GM12878 (cell line): ENCODE data around the gene LRRC75A. TPM values are rescaled to one million over a fixed set of nuclear protein-coding genes. Genes with fewer than 3 reads are reported as not detected.

Source experiments
- ATF3 ChIP-seq: IDR thresholded peaks from 2 replicates; pipeline ENCODE4 v1.6.1; 2011; ENCODE audit warnings: low read depth, mild to moderate bottlenecking, low read length, moderate library complexity, borderline replicate concordance; ENCODE audit errors: extremely low read depth
- BCL3 ChIP-seq: IDR thresholded peaks from 2 replicates; pipeline ENCODE4 v1.6.1; 2011; ENCODE audit warnings: borderline replicate concordance, low read depth, mild to moderate bottlenecking, moderate library complexity, low read length; ENCODE audit not compliant: insufficient read depth, poor library complexity, severe bottlenecking
- E2F4 ChIP-seq: IDR thresholded peaks from 2 replicates; pipeline ENCODE4 v1.6.1; 2012; ENCODE audit warnings: low read depth, low read length, improper control_type of control experiment
- E2F8 ChIP-seq: fragments of 450-650 bp; IDR thresholded peaks from 2 replicates; pipeline ENCODE4 v1.6.1; 2018; ENCODE audit warnings: mild to moderate bottlenecking, low read depth, moderate library complexity; ENCODE audit not compliant: partially characterized antibody
- EZH2 ChIP-seq: IDR thresholded peaks from 2 replicates; pipeline ENCODE4 v1.6.1; 2012; ENCODE audit warnings: low read depth, mild to moderate bottlenecking, control low read depth, inconsistent platforms, low read length, borderline replicate concordance; ENCODE audit not compliant: control insufficient read depth
- HCFC1 ChIP-seq: fragments of 150-350 bp; IDR thresholded peaks from 2 replicates; pipeline ENCODE4 v1.6.1; 2014; ENCODE audit warnings: low read length
- IKZF1 ChIP-seq: fragments of 450-650 bp; conservative IDR thresholded peaks from 2 replicates; pipeline ENCODE4 v1.6.1; 2017; ENCODE audit warnings: antibody characterized with exemption, mild to moderate bottlenecking
- MAX ChIP-seq: IDR thresholded peaks from 2 replicates; pipeline ENCODE4 v1.6.1; 2012; ENCODE audit warnings: low read depth, low read length, improper control_type of control experiment
- NFYA ChIP-seq: IDR thresholded peaks from 2 replicates; pipeline ENCODE4 v1.6.1; 2011; ENCODE audit warnings: low read depth, mild to moderate bottlenecking, low read length, improper control_type of control experiment, borderline replicate concordance
- NR2C1 ChIP-seq: fragments of 450-650 bp; IDR thresholded peaks from 2 replicates; pipeline ENCODE4 v1.6.1; 2017; ENCODE audit warnings: antibody characterized with exemption, mild to moderate bottlenecking, moderate library complexity
- PAX8 ChIP-seq: fragments of 450-650 bp; IDR thresholded peaks from 2 replicates; pipeline ENCODE4 v1.6.1; 2017; ENCODE audit warnings: mild to moderate bottlenecking, moderate library complexity
- PKNOX1 ChIP-seq: fragments of 450-650 bp; IDR thresholded peaks from 2 replicates; pipeline ENCODE4 v1.6.1; 2016; ENCODE audit warnings: mild to moderate bottlenecking
- RELB ChIP-seq: fragments of 450-650 bp; IDR thresholded peaks from 2 replicates; pipeline ENCODE4 v1.6.1; 2017; ENCODE audit warnings: low read depth, mild to moderate bottlenecking, moderate library complexity
- SIX5 ChIP-seq: IDR thresholded peaks from 2 replicates; pipeline ENCODE4 v1.6.1; 2011; ENCODE audit warnings: mild to moderate bottlenecking, low read depth, low read length, moderate library complexity; ENCODE audit not compliant: severe bottlenecking
- STAT3 ChIP-seq: IDR thresholded peaks from 2 replicates; pipeline ENCODE4 v1.6.1; 2011; ENCODE audit warnings: low read depth, low read length, improper control_type of control experiment
- TCF3 ChIP-seq: IDR thresholded peaks from 2 replicates; pipeline ENCODE4 v1.6.1; 2012; ENCODE audit warnings: low read depth, mild to moderate bottlenecking, low read length, borderline replicate concordance; ENCODE audit not compliant: insufficient read depth
- USF1 ChIP-seq: IDR thresholded peaks from 2 replicates; pipeline ENCODE4 v1.6.1; 2011; ENCODE audit warnings: borderline replicate concordance, low read depth, mild to moderate bottlenecking, moderate library complexity, mixed read lengths, low read length; ENCODE audit not compliant: insufficient read depth; ENCODE audit errors: extremely low read length
- polyA plus RNA-seq, 11 experiments: library from polyadenylated mRNA; depleted of rRNA in 4 of 11; unstranded in 6 of 11; stranded (reverse) in 5 of 11; fragments of >200 nt; fragmentation: Nextera tagmentation in 4 of 11; fragmentation: Illumina TruSeq in 1 of 11; extraction: Ambion mirVana in 4 of 11; extraction: Trizol in 1 of 11; gene quantifications; 1 replicate in 1 of 11; 2 replicates in 10 of 11; pipeline versions ENCODE4 v1.2.1 to v1.2.3, GENCODE V29; 2011 to 2016; ENCODE audit warnings: inconsistent platforms in 2 of 11, missing spikeins in 2 of 11, low read depth in 1 of 11
- total RNA-seq, 4 experiments: library from RNA; depleted of rRNA in 3 of 4; stranded (reverse); fragments of >200 nt in 3 of 4; fragmentation: Illumina TruSeq in 1 of 4; extraction: Trizol in 1 of 4; gene quantifications; 2 replicates each; pipeline versions ENCODE4 v1.2.1 to v1.2.3, GENCODE V29; 2013 to 2021

Gene LRRC75A
- total and polyA plus RNA-seq, 10 of the 15 experiments (the other 5 are each of a cell fraction or from before 2014, with no cell fraction given), result 0.01 to 1.3 (median 0.09) TPM; not detected in 2

GRCh38 chr17:16415031-16415924 is 76.7 kb downstream of the LRRC75A start, which contains the start of gene TRPV2 (continued):
- TF ChIP-seq EZH2, result no peak
- 0 out of 2 replicates have a peak, but pooled peaks have one; percentile 15 for TF ChIP-seq TCF3
- peak; percentile 54; the same call in 1 of the 2 replicates for TF ChIP-seq RELB
- TF ChIP-seq IKZF1, result peak; percentile 77
- no peak for TF ChIP-seq ATF3
- no peak for TF ChIP-seq NFYA
- no peak for TF ChIP-seq STAT3
- TF ChIP-seq E2F4, result no peak
- TF ChIP-seq PAX8, result no peak
- TF ChIP-seq USF1, result no peak
- TF ChIP-seq PKNOX1, result peak; percentile 49; the same call in 1 of the 2 replicates
- TF ChIP-seq E2F8, result no peak
- no peak for TF ChIP-seq HCFC1
- no peak for TF ChIP-seq MAX
- no peak for TF ChIP-seq NR2C1
- no peak for TF ChIP-seq BCL3
- no peak for TF ChIP-seq SIX5
